HL-60 (cell line): ENCODE data around the gene TLR4.

Experiments used
- POLR2AphosphoS5 ChIP-seq: IDR thresholded peaks from 2 replicates; pipeline ENCODE4 v1.6.1; 2012; ENCODE audit warnings: low read depth
- TF ChIP-seq, protein P1 (sequence below): IDR thresholded peaks from one replicate; pipeline ENCODE4 v1.5.1; 2011; ENCODE audit warnings: low read length, control low read depth, inconsistent platforms; ENCODE audit not compliant: insufficient read depth
- TF ChIP-seq, protein P2 (sequence below): IDR thresholded peaks from 2 replicates; pipeline ENCODE4 v1.6.1; 2012; ENCODE audit warnings: low read depth; ENCODE audit not compliant: insufficient replicate concordance

DNA sequence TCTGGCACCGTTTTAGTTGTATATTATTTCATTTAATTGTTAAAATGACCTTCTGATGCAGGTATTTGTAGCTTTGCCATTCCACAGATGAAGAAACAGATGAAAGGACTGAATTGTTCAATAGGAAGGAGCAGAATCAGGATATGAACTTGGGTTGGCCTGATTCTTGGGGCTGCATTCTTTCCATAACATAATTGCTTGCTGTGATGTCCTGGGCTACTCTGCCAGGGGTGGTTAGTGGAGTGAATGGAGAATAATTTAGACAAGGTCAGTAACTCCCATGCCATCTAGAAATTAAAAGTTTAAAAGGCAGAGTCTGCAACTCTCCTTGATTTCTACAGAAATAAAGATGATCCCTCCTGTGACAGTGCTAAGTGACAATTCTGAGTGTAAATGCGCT is 15.9 kb downstream of the TLR4 start:
- TF ChIP-seq, protein P1, sequence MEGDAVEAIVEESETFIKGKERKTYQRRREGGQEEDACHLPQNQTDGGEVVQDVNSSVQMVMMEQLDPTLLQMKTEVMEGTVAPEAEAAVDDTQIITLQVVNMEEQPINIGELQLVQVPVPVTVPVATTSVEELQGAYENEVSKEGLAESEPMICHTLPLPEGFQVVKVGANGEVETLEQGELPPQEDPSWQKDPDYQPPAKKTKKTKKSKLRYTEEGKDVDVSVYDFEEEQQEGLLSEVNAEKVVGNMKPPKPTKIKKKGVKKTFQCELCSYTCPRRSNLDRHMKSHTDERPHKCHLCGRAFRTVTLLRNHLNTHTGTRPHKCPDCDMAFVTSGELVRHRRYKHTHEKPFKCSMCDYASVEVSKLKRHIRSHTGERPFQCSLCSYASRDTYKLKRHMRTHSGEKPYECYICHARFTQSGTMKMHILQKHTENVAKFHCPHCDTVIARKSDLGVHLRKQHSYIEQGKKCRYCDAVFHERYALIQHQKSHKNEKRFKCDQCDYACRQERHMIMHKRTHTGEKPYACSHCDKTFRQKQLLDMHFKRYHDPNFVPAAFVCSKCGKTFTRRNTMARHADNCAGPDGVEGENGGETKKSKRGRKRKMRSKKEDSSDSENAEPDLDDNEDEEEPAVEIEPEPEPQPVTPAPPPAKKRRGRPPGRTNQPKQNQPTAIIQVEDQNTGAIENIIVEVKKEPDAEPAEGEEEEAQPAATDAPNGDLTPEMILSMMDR: no peak
- TF ChIP-seq, protein P2, sequence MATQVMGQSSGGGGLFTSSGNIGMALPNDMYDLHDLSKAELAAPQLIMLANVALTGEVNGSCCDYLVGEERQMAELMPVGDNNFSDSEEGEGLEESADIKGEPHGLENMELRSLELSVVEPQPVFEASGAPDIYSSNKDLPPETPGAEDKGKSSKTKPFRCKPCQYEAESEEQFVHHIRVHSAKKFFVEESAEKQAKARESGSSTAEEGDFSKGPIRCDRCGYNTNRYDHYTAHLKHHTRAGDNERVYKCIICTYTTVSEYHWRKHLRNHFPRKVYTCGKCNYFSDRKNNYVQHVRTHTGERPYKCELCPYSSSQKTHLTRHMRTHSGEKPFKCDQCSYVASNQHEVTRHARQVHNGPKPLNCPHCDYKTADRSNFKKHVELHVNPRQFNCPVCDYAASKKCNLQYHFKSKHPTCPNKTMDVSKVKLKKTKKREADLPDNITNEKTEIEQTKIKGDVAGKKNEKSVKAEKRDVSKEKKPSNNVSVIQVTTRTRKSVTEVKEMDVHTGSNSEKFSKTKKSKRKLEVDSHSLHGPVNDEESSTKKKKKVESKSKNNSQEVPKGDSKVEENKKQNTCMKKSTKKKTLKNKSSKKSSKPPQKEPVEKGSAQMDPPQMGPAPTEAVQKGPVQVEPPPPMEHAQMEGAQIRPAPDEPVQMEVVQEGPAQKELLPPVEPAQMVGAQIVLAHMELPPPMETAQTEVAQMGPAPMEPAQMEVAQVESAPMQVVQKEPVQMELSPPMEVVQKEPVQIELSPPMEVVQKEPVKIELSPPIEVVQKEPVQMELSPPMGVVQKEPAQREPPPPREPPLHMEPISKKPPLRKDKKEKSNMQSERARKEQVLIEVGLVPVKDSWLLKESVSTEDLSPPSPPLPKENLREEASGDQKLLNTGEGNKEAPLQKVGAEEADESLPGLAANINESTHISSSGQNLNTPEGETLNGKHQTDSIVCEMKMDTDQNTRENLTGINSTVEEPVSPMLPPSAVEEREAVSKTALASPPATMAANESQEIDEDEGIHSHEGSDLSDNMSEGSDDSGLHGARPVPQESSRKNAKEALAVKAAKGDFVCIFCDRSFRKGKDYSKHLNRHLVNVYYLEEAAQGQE: no peak
- TF ChIP-seq POLR2AphosphoS5: no peak
